Skin of body (tissue), 2 donors: ENCODE results near the gene RAD51AP2. TPM values are rescaled to one million over a fixed set of nuclear protein-coding genes. Genes with fewer than 3 reads are reported as not detected.
"Not testable (repeated sequence)": the region's sequence is repeated elsewhere in the genome, so short reads cannot be mapped to it uniquely, and the experiment has no call there.

ENCODE experiments used
- DNase-seq: peaks from one replicate; lab custom pipeline; 2025; lab: John Stamatoyannopoulos, UW
- total RNA-seq: library from RNA; depleted of rRNA; stranded (reverse); fragments of >200 nt; gene quantifications from one replicate; pipeline ENCODE4 v1.2.3, GENCODE V29; 2014

The RAD51AP2 gene
- total RNA-seq, result 0.20 TPM

- peak; percentile 63 for DNase-seq
Measured at GRCh38 chr2:17518212-17519154, at the start of gene RAD51AP2. Gene RAD51AP2 (minus strand): TSS chr2:17518440. CDS start chr2:17518415, 25 bp downstream.

- not testable (repeated sequence) for DNase-seq
Measured at GRCh38 chr2:17565726-17566125, 47.5 kb upstream of the RAD51AP2 start.

- no peak for DNase-seq
Measured at GRCh38 chr2:17558878-17559277, 40.6 kb upstream of the RAD51AP2 start.

- DNase-seq, result no peak
Measured at GRCh38 chr2:17558053-17558452, 39.8 kb upstream of the RAD51AP2 start.

- DNase-seq, result no peak
Measured at GRCh38 chr2:17557596-17557995, 39.4 kb upstream of the RAD51AP2 start.

GRCh38 chr2:17555150-17555549 is 36.9 kb upstream of the RAD51AP2 start:
- no peak for DNase-seq

- no peak for DNase-seq
Measured at GRCh38 chr2:17550907-17551306, 32.7 kb upstream of the RAD51AP2 start.

- DNase-seq, result no peak
Measured at GRCh38 chr2:17547737-17548136, 29.5 kb upstream of the RAD51AP2 start.

GRCh38 chr2:17547237-17547636 is 29.0 kb upstream of the RAD51AP2 start:
- no peak for DNase-seq

GRCh38 chr2:17545680-17546613 is 27.7 kb upstream of the RAD51AP2 start:
- no peak for DNase-seq

GRCh38 chr2:17544256-17544655 is 26.0 kb upstream of the RAD51AP2 start:
- DNase-seq, result peak; percentile 82

- no peak for DNase-seq
Measured at GRCh38 chr2:17543848-17544247, 25.6 kb upstream of the RAD51AP2 start.

- DNase-seq, result no peak
Measured at GRCh38 chr2:17543131-17543660, 25.0 kb upstream of the RAD51AP2 start.

GRCh38 chr2:17542471-17542870 is 24.2 kb upstream of the RAD51AP2 start:
- DNase-seq, result no peak

- DNase-seq, result no peak
Measured at GRCh38 chr2:17541531-17541950, 23.3 kb upstream of the RAD51AP2 start.

- peak; percentile 63 for DNase-seq
Measured at GRCh38 chr2:17540813-17541530, 22.7 kb upstream of the RAD51AP2 start.

- peak; percentile 94 for DNase-seq
Measured at GRCh38 chr2:17540093-17540812, 22.0 kb upstream of the RAD51AP2 start, which contains the start of gene VSNL1. Gene VSNL1 (plus strand): TSS chr2:17540696. CDS start chr2:17592075, 51,379 bp downstream.

GRCh38 chr2:17539611-17540092 is 21.4 kb upstream of the RAD51AP2 start:
- peak; percentile 43 for DNase-seq

- peak; percentile 74 for DNase-seq
Measured at GRCh38 chr2:17538844-17539554, 20.8 kb upstream of the RAD51AP2 start.
